Dedifferentiated amniotic fluid mesenchymal stem cell (primary cell): ENCODE results near the gene KLK2.

Source experiments
- DNase-seq: peaks from one replicate; pipeline ENCODE4 v3.0.0-alpha.2; 2016; ENCODE audit errors: extremely low spot score

KLK2 gene

GRCh38 chr19:50850738-50851137, 22.5 kb upstream of the KLK2 start:
- DNase-seq = peak; percentile 9

GRCh38 chr19:50851620-50852019, 21.6 kb upstream of the KLK2 start:
- DNase-seq = no peak

- no peak for DNase-seq
These were observed 18.4 kb upstream of the KLK2 start, which contains the start of gene KLK3 for GRCh38 chr19:50854636-50855410. Gene KLK3 (plus strand): TSS chr19:50854915. CDS start chr19:50854956, 41 bp downstream.

GRCh38 chr19:50857366-50857765, 15.9 kb upstream of the KLK2 start:
- no peak for DNase-seq

- DNase-seq = no peak
These were observed 14.4 kb upstream of the KLK2 start for GRCh38 chr19:50858886-50859285.

- no peak for DNase-seq
These were observed 13.4 kb upstream of the KLK2 start for GRCh38 chr19:50859849-50860248.

GRCh38 chr19:50861010-50861409, 12.2 kb upstream of the KLK2 start:
- no peak for DNase-seq

- DNase-seq = no peak
These were observed 11.5 kb upstream of the KLK2 start for GRCh38 chr19:50861496-50862286.

GRCh38 chr19:50869479-50869878, 3.8 kb upstream of the KLK2 start:
- DNase-seq = no peak

GRCh38 chr19:50870417-50871089, 2.7 kb upstream of the KLK2 start:
- DNase-seq = no peak

GRCh38 chr19:50874211-50874610, 972 bp downstream of the KLK2 start:
- no peak for DNase-seq

GRCh38 chr19:50875795-50876422, 2.7 kb downstream of the KLK2 start:
- DNase-seq = no peak

GRCh38 chr19:50876456-50876855, 3.2 kb downstream of the KLK2 start:
- DNase-seq = no peak

- DNase-seq = no peak
These were observed 4.1 kb downstream of the KLK2 start for GRCh38 chr19:50877338-50877737.

GRCh38 chr19:50878851-50879250, 5.6 kb downstream of the KLK2 start:
- no peak for DNase-seq

- DNase-seq = no peak
These were observed 7.0 kb downstream of the KLK2 start for GRCh38 chr19:50880241-50880640.

GRCh38 chr19:50882188-50882587, 8.9 kb downstream of the KLK2 start:
- DNase-seq = no peak

GRCh38 chr19:50889638-50890037, 16.4 kb downstream of the KLK2 start:
- DNase-seq = no peak

- DNase-seq = no peak
These were observed 17.4 kb downstream of the KLK2 start for GRCh38 chr19:50890422-50891252.

- DNase-seq = no peak
These were observed 18.0 kb downstream of the KLK2 start for GRCh38 chr19:50891253-50891625.

GRCh38 chr19:50893047-50893736, 20.0 kb downstream of the KLK2 start:
- DNase-seq = no peak
